ENCODE measurements around the gene GTF2IRD2.
"Not testable (repeated sequence)": the region's sequence is repeated elsewhere in the genome, so short reads cannot be mapped to it uniquely, and the experiment has no call there.

GTF2IRD2 gene

GRCh38 chr7:74753921-74754482 is 97.4 kb downstream of the GTF2IRD2 start:
- POLR2A ChIA-PET; H3K27ac ChIP-seq (ENCODE audit: extremely low read depth, low read depth, low read length); H3K9me3 ChIP-seq (ENCODE audit: control insufficient read depth, insufficient read depth, low read depth, low read length); CTCF ChIA-PET; H3K4me1 ChIP-seq (ENCODE audit: control insufficient read depth, insufficient read depth, low read length); H3K36me3 ChIP-seq (ENCODE audit: control insufficient read depth in 2 of 2, insufficient read depth in 1 of 2, low read length in 2 of 2); H3K4me3 ChIP-seq (ENCODE audit: low read depth, low read length): not testable (repeated sequence)
